GM12801 (cell line): ENCODE measurements around the gene GATAD2A.

Experiments used
- TF ChIP-seq, protein P1 (sequence below): IDR thresholded peaks from one replicate; pipeline ENCODE4 v1.5.1; 2011; ENCODE audit warnings: control low read depth; ENCODE audit not compliant: insufficient read length; ENCODE audit errors: extremely low read depth

GATAD2A gene

GRCh38 chr19:19529783-19530422 is 124.4 kb downstream of the GATAD2A start:
- TF ChIP-seq, protein P1, sequence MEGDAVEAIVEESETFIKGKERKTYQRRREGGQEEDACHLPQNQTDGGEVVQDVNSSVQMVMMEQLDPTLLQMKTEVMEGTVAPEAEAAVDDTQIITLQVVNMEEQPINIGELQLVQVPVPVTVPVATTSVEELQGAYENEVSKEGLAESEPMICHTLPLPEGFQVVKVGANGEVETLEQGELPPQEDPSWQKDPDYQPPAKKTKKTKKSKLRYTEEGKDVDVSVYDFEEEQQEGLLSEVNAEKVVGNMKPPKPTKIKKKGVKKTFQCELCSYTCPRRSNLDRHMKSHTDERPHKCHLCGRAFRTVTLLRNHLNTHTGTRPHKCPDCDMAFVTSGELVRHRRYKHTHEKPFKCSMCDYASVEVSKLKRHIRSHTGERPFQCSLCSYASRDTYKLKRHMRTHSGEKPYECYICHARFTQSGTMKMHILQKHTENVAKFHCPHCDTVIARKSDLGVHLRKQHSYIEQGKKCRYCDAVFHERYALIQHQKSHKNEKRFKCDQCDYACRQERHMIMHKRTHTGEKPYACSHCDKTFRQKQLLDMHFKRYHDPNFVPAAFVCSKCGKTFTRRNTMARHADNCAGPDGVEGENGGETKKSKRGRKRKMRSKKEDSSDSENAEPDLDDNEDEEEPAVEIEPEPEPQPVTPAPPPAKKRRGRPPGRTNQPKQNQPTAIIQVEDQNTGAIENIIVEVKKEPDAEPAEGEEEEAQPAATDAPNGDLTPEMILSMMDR = no peak

DNA sequence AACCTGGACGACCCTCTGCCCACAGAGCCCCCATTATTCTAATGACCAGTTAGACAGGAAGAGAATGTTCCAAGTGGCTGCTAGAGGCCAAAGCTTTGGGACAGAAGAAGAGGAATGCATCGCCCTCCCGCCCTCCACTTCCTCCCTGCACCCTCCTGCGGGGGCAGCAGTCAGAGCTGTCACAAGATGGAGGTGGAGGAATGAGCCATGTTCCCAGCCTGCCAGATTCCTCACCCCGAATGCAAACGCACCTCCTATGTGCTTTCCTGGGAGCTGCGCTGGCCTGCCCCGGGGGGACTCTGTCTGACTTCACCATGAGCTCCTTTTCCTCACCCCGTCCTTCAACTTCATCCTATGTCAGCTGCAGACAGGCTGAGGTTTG is 124.9 kb downstream of the GATAD2A start:
- TF ChIP-seq, protein P1 = no peak

DNA sequence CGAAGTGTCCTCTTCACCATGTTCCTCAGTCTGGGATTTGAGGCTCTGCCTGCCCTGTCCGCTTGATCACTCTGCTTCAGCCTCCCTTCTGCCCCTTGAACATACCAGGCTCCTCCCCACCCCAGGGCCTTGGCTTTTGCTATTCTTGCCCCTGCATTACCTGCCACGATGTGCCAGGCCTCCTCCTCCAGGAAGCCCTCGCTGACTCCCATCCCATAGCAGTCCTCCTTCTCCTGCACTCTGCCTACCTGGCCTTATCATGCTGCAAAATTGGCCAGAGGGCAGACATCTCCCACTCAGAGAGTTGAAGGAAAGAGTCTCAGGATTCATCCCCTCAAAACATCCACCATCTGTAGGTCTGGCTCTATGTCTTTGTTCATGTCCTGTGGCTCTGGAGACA is 125.4 kb downstream of the GATAD2A start:
- TF ChIP-seq, protein P1 = no peak

- TF ChIP-seq, protein P1 = no peak
These were observed 126.7 kb downstream of the GATAD2A start for GRCh38 chr19:19531951-19532805.

DNA sequence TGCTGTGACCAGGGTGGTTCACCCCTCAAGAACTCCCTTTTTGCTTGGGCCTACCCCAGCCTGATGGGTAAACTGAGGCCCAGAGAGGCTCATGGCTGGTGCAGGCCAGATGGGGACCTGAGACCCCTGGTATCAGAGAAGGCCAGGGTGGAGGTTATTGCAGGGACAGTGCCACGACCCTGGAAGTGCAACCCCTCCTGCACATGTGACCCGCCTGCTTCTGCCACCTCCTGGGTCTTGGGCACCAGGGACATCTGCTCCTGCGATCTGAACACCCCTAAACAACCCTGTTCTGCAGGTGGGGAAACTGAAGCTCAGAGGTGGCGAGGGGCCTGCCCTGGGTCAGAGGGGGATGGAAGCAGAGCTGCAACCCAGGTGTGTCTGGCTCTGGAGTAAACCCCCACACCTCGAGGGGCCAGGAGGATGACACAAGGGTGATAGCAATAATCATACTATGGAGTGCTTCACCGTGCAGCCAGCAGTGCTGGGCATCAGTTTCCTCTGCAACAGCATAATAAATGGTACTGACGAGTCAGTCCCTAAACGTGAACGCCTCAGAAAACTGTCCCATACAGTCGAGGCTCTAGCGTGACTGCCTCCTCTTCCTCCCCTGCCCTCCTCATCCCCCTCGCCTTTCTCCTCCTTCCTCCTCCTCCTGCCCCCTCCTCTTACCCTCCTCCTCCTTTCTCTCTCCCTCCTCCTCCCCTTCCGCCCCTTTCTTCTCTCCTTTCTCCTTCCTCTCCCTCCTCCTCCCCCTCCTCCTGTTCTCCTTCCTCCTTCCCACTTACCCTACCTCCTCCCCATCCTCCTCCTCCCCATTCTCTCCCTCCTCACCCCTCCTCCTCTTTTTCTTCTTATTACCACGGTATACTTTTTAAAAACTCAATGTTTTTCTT is 127.6 kb downstream of the GATAD2A start:
- TF ChIP-seq, protein P1 = no peak

GRCh38 chr19:19533841-19534240 is 128.4 kb downstream of the GATAD2A start:
- TF ChIP-seq, protein P1 = no peak
